ENCODE results near the gene IMPDH2. TPM values are rescaled to one million over a fixed set of nuclear protein-coding genes. Genes with fewer than 3 reads are reported as not detected.

IMPDH2 gene
- total RNA-seq, 6 experiments from 2014 or later: 195 to 228 (median 202) TPM

- Mint-ChIP-seq H3K4me1 (ENCODE audit: low read depth) (peaks cover 10% of the 10 kb centered on the region), H3K36me3 (ENCODE audit: low read depth) (no peaks in the 10 kb centered on the region), H3K9me3 (no peaks in the 10 kb centered on the region), H3K4me3 (no peak overlapping the region), H3K27me3 (ENCODE audit: insufficient read depth) (peaks cover 4% of the 10 kb centered on the region), H3K27ac (no peak overlapping the region)
- DNase-seq: no peak
- TF ChIP-seq CTCF (IDR thresholded peaks at IDR 0.05): no peak
Measured at GRCh38 chr3:48982686-48983085, 46.5 kb downstream of the IMPDH2 start.

GRCh38 chr3:48982016-48982415 is 47.2 kb downstream of the IMPDH2 start:
- H3K27ac Mint-ChIP-seq: no peak overlapping the region
- TF ChIP-seq CTCF (IDR thresholded peaks at IDR 0.05): no peak
- peaks cover 4% of the 10 kb centered on the region for H3K27me3 Mint-ChIP-seq (ENCODE audit: insufficient read depth)
- DNase-seq: no peak
- H3K36me3 Mint-ChIP-seq (ENCODE audit: low read depth): no peaks in the 10 kb centered on the region
- H3K9me3 Mint-ChIP-seq: no peaks in the 10 kb centered on the region
- no peak overlapping the region for H3K4me3 Mint-ChIP-seq
- peaks cover 9% of the 10 kb centered on the region; the same call in 1 of the 2 replicates for H3K4me1 Mint-ChIP-seq (ENCODE audit: low read depth)

- H3K36me3 Mint-ChIP-seq (ENCODE audit: low read depth): peaks cover 1% of the 10 kb centered on the region
- peaks cover 9% of the 10 kb centered on the region; the same call in 1 of the 2 replicates for H3K4me1 Mint-ChIP-seq (ENCODE audit: low read depth)
- H3K27me3 Mint-ChIP-seq (ENCODE audit: insufficient read depth): no peaks in the 10 kb centered on the region; the same call in none of the 2 replicates
- no peak overlapping the region for H3K4me3 Mint-ChIP-seq
- no peak overlapping the region for H3K27ac Mint-ChIP-seq
- TF ChIP-seq CTCF (IDR thresholded peaks at IDR 0.05): no peak
- no peaks in the 10 kb centered on the region for H3K9me3 Mint-ChIP-seq
- DNase-seq: no peak
Measured at GRCh38 chr3:48980295-48980694, 48.9 kb downstream of the IMPDH2 start.

- H3K4me3 Mint-ChIP-seq: no peak overlapping the region
- H3K36me3 Mint-ChIP-seq (ENCODE audit: low read depth): peaks cover 10% of the 10 kb centered on the region
- H3K9me3 Mint-ChIP-seq: no peaks in the 10 kb centered on the region
- H3K27ac Mint-ChIP-seq: no peak overlapping the region
- TF ChIP-seq CTCF (IDR thresholded peaks at IDR 0.05): no peak
- peaks cover 5% of the 10 kb centered on the region; the same call in 1 of the 2 replicates for H3K4me1 Mint-ChIP-seq (ENCODE audit: low read depth)
- DNase-seq: no peak
- H3K27me3 Mint-ChIP-seq (ENCODE audit: insufficient read depth): no peaks in the 10 kb centered on the region; the same call in none of the 2 replicates
Measured at GRCh38 chr3:48979451-48979850, 49.7 kb downstream of the IMPDH2 start.

Small RNA genes lying within 50 kb of the gene (microRNA-seq; reads per million reads assigned to microRNA genes)
- 6,360 reads per million, percentile 91 among the genes with 10 or more reads in this experiment for gene MIR191
- gene MIR425: 5,483 reads per million, percentile 90 among the genes with 10 or more reads in this experiment

Other genes starting within 250 kb of the IMPDH2 start
- gene PRKAR2A, start 181.5 kb downstream of the IMPDH2 start, total RNA-seq (2021; fragmentation: NEBNext Ultra II Directional; extraction: Animal tissue kit (Norgen Biotek cat#: 25700)): 10 to 100 TPM; 60.6 to 72.7 (median 68.2) TPM
- gene SLC25A20, start 130.5 kb downstream of the IMPDH2 start, total RNA-seq (2021; fragmentation: NEBNext Ultra II Directional; extraction: Animal tissue kit (Norgen Biotek cat#: 25700)): 10 to 100 TPM; 20.4 to 25.2 (median 22.0) TPM
- gene ARIH2, start 110.6 kb downstream of the IMPDH2 start, total RNA-seq (2021; fragmentation: NEBNext Ultra II Directional; extraction: Animal tissue kit (Norgen Biotek cat#: 25700)): 10 to 100 TPM; 60.0 to 71.6 (median 68.3) TPM
- 10 to 100 TPM; 29.1 to 41.4 (median 31.6) TPM for gene P4HTM, start 39.2 kb downstream of the IMPDH2 start, total RNA-seq (2021; fragmentation: NEBNext Ultra II Directional; extraction: Animal tissue kit (Norgen Biotek cat#: 25700))
- 100 to 1,000 TPM; 107 to 123 (median 115) TPM for gene WDR6, start 22.0 kb downstream of the IMPDH2 start, total RNA-seq (2021; fragmentation: NEBNext Ultra II Directional; extraction: Animal tissue kit (Norgen Biotek cat#: 25700))
- gene DALRD3, start 10.8 kb downstream of the IMPDH2 start, total RNA-seq (2021; fragmentation: NEBNext Ultra II Directional; extraction: Animal tissue kit (Norgen Biotek cat#: 25700)): 10 to 100 TPM; 25.3 to 33.9 (median 29.5) TPM
- gene NDUFAF3, start 7.3 kb downstream of the IMPDH2 start, total RNA-seq (2021; fragmentation: NEBNext Ultra II Directional; extraction: Animal tissue kit (Norgen Biotek cat#: 25700)): 100 to 1,000 TPM; 129 to 164 (median 153) TPM
- 100 to 1,000 TPM in 2 of 6 experiments, 10 to 100 TPM in 4; 88.7 to 106 (median 94.6) TPM for gene QRICH1, start 64.7 kb upstream of the IMPDH2 start, total RNA-seq (2021; fragmentation: NEBNext Ultra II Directional; extraction: Animal tissue kit (Norgen Biotek cat#: 25700))
- 100 to 1,000 TPM; 183 to 263 (median 237) TPM for gene QARS1, start 75.4 kb upstream of the IMPDH2 start, total RNA-seq (2021; fragmentation: NEBNext Ultra II Directional; extraction: Animal tissue kit (Norgen Biotek cat#: 25700))
- gene USP19, start 91.4 kb upstream of the IMPDH2 start, total RNA-seq (2021; fragmentation: NEBNext Ultra II Directional; extraction: Animal tissue kit (Norgen Biotek cat#: 25700)): 10 to 100 TPM; 35.2 to 49.2 (median 42.6) TPM
- 100 to 1,000 TPM; 432 to 518 (median 449) TPM for gene LAMB2, start 103.7 kb upstream of the IMPDH2 start, total RNA-seq (2021; fragmentation: NEBNext Ultra II Directional; extraction: Animal tissue kit (Norgen Biotek cat#: 25700))
- 10 to 100 TPM; 20.0 to 23.7 (median 21.9) TPM for gene CCDC71, start 136.9 kb upstream of the IMPDH2 start, total RNA-seq (2021; fragmentation: NEBNext Ultra II Directional; extraction: Animal tissue kit (Norgen Biotek cat#: 25700))
- gene KLHDC8B, start 142.2 kb upstream of the IMPDH2 start, total RNA-seq (2021; fragmentation: NEBNext Ultra II Directional; extraction: Animal tissue kit (Norgen Biotek cat#: 25700)): 10 to 100 TPM; 16.7 to 22.0 (median 19.6) TPM
- 1 to 10 TPM; 2.4 to 3.5 (median 2.9) TPM for gene C3orf62, start 247.8 kb upstream of the IMPDH2 start, total RNA-seq (2021; fragmentation: NEBNext Ultra II Directional; extraction: Animal tissue kit (Norgen Biotek cat#: 25700))